B cell (primary cell): Measurements from ENCODE around the gene XPO6.

Experiments used
- EZH2 ChIP-seq: IDR thresholded peaks from 2 replicates; pipeline ENCODE4 v1.6.1; 2012; ENCODE audit warnings: borderline replicate concordance, low read depth, mild to moderate bottlenecking, moderate library complexity, low read length; ENCODE audit not compliant: insufficient read depth, poor library complexity, severe bottlenecking
- TF ChIP-seq, protein P1 (sequence below): fragments of 200-600 bp; IDR thresholded peaks from one replicate; pipeline ENCODE4 v1.8.0; 2022; ENCODE audit warnings: antibody characterized with exemption, mild to moderate bottlenecking

DNA sequence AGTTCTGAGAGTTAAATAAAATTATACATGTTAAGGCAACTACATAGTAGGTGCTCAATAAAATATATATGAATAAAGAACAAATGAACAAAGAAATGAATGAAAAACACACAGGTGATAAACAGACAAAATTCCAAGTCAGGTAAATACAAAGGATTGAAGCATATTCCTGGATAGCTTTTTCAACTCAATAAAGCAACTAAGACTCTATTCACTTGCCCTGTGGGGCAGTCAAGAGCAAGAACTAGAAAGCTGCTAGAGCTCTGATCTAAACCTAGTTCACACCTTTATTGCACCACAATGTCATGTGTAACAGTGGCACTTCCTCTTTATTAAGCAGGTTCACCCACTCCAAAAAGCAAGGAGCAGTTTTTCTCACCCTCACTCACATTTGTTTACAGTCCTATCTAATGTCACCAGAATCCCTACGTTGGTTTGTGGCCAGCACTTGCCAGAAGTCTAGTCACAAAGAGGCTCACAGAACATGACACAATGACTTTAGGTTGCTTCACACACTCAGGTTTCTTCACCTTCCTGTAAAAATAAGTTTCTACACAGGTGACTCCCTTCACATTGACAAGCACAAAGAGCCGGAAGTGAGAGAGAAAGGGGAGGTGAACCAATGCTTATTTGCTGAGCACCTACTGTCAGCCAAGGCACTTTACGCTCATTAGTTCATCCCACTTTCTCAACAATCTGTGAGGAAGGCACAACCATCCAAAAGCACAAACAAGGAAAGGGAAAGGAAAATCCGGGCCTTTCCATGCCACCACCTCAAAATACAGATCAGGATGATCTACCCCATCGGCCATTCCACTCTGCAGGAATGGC is 70.8 kb downstream of the XPO6 start:
- TF ChIP-seq, protein P1, sequence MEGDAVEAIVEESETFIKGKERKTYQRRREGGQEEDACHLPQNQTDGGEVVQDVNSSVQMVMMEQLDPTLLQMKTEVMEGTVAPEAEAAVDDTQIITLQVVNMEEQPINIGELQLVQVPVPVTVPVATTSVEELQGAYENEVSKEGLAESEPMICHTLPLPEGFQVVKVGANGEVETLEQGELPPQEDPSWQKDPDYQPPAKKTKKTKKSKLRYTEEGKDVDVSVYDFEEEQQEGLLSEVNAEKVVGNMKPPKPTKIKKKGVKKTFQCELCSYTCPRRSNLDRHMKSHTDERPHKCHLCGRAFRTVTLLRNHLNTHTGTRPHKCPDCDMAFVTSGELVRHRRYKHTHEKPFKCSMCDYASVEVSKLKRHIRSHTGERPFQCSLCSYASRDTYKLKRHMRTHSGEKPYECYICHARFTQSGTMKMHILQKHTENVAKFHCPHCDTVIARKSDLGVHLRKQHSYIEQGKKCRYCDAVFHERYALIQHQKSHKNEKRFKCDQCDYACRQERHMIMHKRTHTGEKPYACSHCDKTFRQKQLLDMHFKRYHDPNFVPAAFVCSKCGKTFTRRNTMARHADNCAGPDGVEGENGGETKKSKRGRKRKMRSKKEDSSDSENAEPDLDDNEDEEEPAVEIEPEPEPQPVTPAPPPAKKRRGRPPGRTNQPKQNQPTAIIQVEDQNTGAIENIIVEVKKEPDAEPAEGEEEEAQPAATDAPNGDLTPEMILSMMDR, result peak; percentile 68
- TF ChIP-seq EZH2, result no peak
